ENCODE results near the gene ARFIP1. TPM values are rescaled to one million over a fixed set of nuclear protein-coding genes. Genes with fewer than 3 reads are reported as not detected.

The ARFIP1 gene
- polyA plus RNA-seq, 4 donors = 24.6 to 37.8 (median 31.2) TPM

DNA sequence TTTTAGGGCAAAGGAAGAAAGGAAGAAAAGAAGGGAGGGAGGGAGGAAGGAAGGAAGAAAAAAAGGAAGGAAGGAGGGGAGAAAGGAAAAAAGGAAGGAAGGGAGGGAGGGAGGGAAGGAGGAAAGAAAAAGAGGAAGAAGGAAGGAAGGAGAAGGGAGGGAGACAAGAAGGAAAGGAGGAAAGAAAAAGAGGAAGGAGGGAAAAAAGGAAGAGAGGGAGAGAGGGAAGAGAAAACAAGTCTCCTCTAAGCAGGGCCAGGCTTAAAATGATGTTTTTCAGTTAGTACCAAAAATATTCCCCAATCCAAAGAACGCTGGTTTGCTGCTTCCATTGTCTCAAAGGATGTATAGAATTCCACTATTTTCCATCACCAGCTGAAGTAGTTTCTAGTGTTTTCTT, 2.3 kb upstream of the ARFIP1 start:
- no peak overlapping the region for H3K4me3 ChIP-seq (ENCODE audit: low read depth in 1 of 3, low read length in 3 of 3)
- H3K4me1 ChIP-seq (ENCODE audit: control insufficient read depth in 3 of 3, insufficient read depth in 2 of 3, low read depth in 1 of 3, low read length in 2 of 3) = peaks cover 0 to 3% (median 0%) of the 10 kb centered on the region in 3 donors
- no peak for DNase-seq
- no peaks in the 10 kb centered on the region for H3K27me3 ChIP-seq (ENCODE audit: control insufficient read depth in 3 of 3, insufficient read depth in 3 of 3, low read length in 3 of 3)
- no peak overlapping the region for H3K27ac ChIP-seq (ENCODE audit: low read depth in 1 of 3, low read length in 2 of 3)
- H3K9me3 ChIP-seq (ENCODE audit: control insufficient read depth in 2 of 2, insufficient read depth in 1 of 2, low read depth in 1 of 2, low read length in 1 of 2) = no peaks in the 10 kb centered on the region
- no peaks in the 10 kb centered on the region for H3K36me3 ChIP-seq (ENCODE audit: control insufficient read depth in 3 of 3, insufficient read depth in 2 of 3, low read depth in 1 of 3, low read length in 3 of 3)
- WGBS, 3 donors = 95 to 97% (median 95%) methylated on average over 1 of the region's 1 CpG
- FAIRE-seq = no peak

GRCh38 chr4:152778656-152779512, 870 bp upstream of the ARFIP1 start:
- Histone ChIP-seq H3K9me3 (ENCODE audit: control insufficient read depth in 2 of 2, insufficient read depth in 1 of 2, low read depth in 1 of 2, low read length in 1 of 2) (no peaks in the 10 kb centered on the region), H3K4me3 (ENCODE audit: low read depth in 1 of 3, low read length in 3 of 3) (peak overlapping the region; percentile 60 to 78 (median 71)), H3K36me3 (ENCODE audit: control insufficient read depth in 3 of 3, insufficient read depth in 2 of 3, low read depth in 1 of 3, low read length in 3 of 3) (no peaks in the 10 kb centered on the region), H3K4me1 (ENCODE audit: control insufficient read depth in 3 of 3, insufficient read depth in 2 of 3, low read depth in 1 of 3, low read length in 2 of 3) (peaks cover 0 to 3% (median 3%) of the 10 kb centered on the region in 3 donors), H3K27me3 (ENCODE audit: control insufficient read depth in 3 of 3, insufficient read depth in 3 of 3, low read length in 3 of 3) (no peaks in the 10 kb centered on the region), H3K27ac (ENCODE audit: low read depth in 1 of 3, low read length in 2 of 3) (peak overlapping the region; percentile 84 to 95 (median 91))
- no peak for FAIRE-seq
- WGBS, 3 donors = 1 to 4% (median 2%) methylated on average over 28 to 30 of the region's 30 CpGs
- peak; percentile 29 to 58 for DNase-seq

GRCh38 chr4:152780267-152780778, 569 bp downstream of the ARFIP1 start:
- DNase-seq (no peak), FAIRE-seq (no peak)
- H3K27me3 ChIP-seq (ENCODE audit: control insufficient read depth in 3 of 3, insufficient read depth in 3 of 3, low read length in 3 of 3) = no peaks in the 10 kb centered on the region
- H3K9me3 ChIP-seq (ENCODE audit: control insufficient read depth in 2 of 2, insufficient read depth in 1 of 2, low read depth in 1 of 2, low read length in 1 of 2) = no peaks in the 10 kb centered on the region
- peak overlapping the region; percentile 60 to 78 (median 62) for H3K4me3 ChIP-seq (ENCODE audit: low read depth in 1 of 3, low read length in 3 of 3)
- WGBS, 3 donors = 1 to 5% (median 3%) methylated on average over 14 of the region's 14 CpGs
- peaks cover 0 to 3% (median 1%) of the 10 kb centered on the region in 3 donors for H3K36me3 ChIP-seq (ENCODE audit: control insufficient read depth in 3 of 3, insufficient read depth in 2 of 3, low read depth in 1 of 3, low read length in 3 of 3)
- H3K27ac ChIP-seq (ENCODE audit: low read depth in 1 of 3, low read length in 2 of 3) = peak overlapping the region; percentile 84 to 95 (median 91)
- peaks cover 3 to 7% (median 4%) of the 10 kb centered on the region in 3 donors for H3K4me1 ChIP-seq (ENCODE audit: control insufficient read depth in 3 of 3, insufficient read depth in 2 of 3, low read depth in 1 of 3, low read length in 2 of 3)

- DNase-seq = peak in 1 of 2 donors; percentile 10
- H3K27me3 ChIP-seq (ENCODE audit: control insufficient read depth in 3 of 3, insufficient read depth in 3 of 3, low read length in 3 of 3) = no peaks in the 10 kb centered on the region
- H3K4me1 ChIP-seq (ENCODE audit: control insufficient read depth in 3 of 3, insufficient read depth in 2 of 3, low read depth in 1 of 3, low read length in 2 of 3) = peaks cover 3 to 10% (median 4%) of the 10 kb centered on the region in 3 donors
- 77 to 85% (median 80%) methylated on average over 4 of the region's 4 CpGs for WGBS, 3 donors
- no peak for FAIRE-seq
- H3K9me3 ChIP-seq (ENCODE audit: control insufficient read depth in 2 of 2, insufficient read depth in 1 of 2, low read depth in 1 of 2, low read length in 1 of 2) = no peaks in the 10 kb centered on the region
- H3K27ac ChIP-seq (ENCODE audit: low read depth in 1 of 3, low read length in 2 of 3) = no peak overlapping the region
- H3K4me3 ChIP-seq (ENCODE audit: low read depth in 1 of 3, low read length in 3 of 3) = no peak overlapping the region
- H3K36me3 ChIP-seq (ENCODE audit: control insufficient read depth in 3 of 3, insufficient read depth in 2 of 3, low read depth in 1 of 3, low read length in 3 of 3) = peaks cover 0 to 3% (median 2%) of the 10 kb centered on the region in 3 donors
Observed at GRCh38 chr4:152784490-152785350, 5.0 kb downstream of the ARFIP1 start.

DNA sequence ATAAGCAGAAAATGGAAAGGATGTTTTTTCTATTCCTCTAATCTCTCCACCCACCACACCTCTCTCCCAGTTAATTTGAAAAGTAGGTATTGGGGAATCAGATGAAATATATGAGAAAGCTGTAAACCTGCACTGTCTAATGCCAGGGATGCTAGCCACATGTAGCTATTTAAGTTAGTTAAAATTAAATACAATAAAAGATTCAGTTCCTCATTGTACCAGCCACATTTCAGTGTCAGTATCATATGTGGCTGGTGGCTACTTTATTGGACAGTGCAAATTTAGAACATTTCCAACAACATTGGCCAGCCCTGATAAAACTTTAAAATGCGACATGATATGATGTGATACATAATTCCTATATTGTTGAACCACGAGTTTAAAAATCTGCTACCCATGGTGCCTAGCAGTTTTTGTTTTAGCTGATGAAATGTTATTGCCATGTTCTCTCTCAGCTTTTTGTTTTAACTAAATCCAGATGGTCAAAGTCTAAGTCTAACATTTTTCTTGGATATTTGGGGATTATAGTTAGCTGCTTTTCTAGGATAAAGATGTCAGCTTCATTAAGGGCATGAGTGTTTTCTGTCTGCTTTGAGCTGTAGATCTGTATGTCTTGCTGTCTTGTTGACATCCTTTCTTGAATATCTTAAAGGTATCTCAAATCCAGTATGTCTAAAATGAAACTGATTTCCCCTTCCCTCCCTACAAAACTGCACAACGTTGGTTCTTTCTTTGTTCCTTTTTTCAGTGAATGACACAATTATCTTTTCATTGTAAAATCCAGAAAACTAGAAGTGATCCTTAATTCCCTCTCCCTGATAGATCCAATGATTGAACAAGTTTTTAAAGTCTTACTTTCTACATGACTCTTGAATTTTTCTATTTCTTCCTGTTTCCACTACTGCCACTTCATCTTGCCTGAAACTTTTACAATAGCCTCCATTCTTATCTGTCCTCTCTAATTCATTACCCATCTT, 6.2 kb downstream of the ARFIP1 start:
- 38 to 54% (median 43%) methylated on average over 3 of the region's 3 CpGs for WGBS, 3 donors
- Histone ChIP-seq H3K36me3 (ENCODE audit: control insufficient read depth in 3 of 3, insufficient read depth in 2 of 3, low read depth in 1 of 3, low read length in 3 of 3) (peaks cover 0 to 3% (median 2%) of the 10 kb centered on the region in 3 donors), H3K27ac (ENCODE audit: low read depth in 1 of 3, low read length in 2 of 3) (no peak overlapping the region), H3K27me3 (ENCODE audit: control insufficient read depth in 3 of 3, insufficient read depth in 3 of 3, low read length in 3 of 3) (no peaks in the 10 kb centered on the region), H3K4me1 (ENCODE audit: control insufficient read depth in 3 of 3, insufficient read depth in 2 of 3, low read depth in 1 of 3, low read length in 2 of 3) (peaks cover 3 to 10% (median 4%) of the 10 kb centered on the region in 3 donors), H3K9me3 (ENCODE audit: control insufficient read depth in 2 of 2, insufficient read depth in 1 of 2, low read depth in 1 of 2, low read length in 1 of 2) (no peaks in the 10 kb centered on the region), H3K4me3 (ENCODE audit: low read depth in 1 of 3, low read length in 3 of 3) (no peak overlapping the region)
- no peak for DNase-seq
- FAIRE-seq = no peak

GRCh38 chr4:152786627-152787026, 6.9 kb downstream of the ARFIP1 start:
- DNase-seq = no peak
- no peak overlapping the region for H3K4me3 ChIP-seq (ENCODE audit: low read depth in 1 of 3, low read length in 3 of 3)
- peaks cover 0 to 3% (median 2%) of the 10 kb centered on the region in 3 donors for H3K36me3 ChIP-seq (ENCODE audit: control insufficient read depth in 3 of 3, insufficient read depth in 2 of 3, low read depth in 1 of 3, low read length in 3 of 3)
- FAIRE-seq = no peak
- 89 to 100% (median 95%) methylated on average over 1 of the region's 1 CpG for WGBS, 3 donors
- no peaks in the 10 kb centered on the region for H3K27me3 ChIP-seq (ENCODE audit: control insufficient read depth in 3 of 3, insufficient read depth in 3 of 3, low read length in 3 of 3)
- no peak overlapping the region for H3K27ac ChIP-seq (ENCODE audit: low read depth in 1 of 3, low read length in 2 of 3)
- H3K9me3 ChIP-seq (ENCODE audit: control insufficient read depth in 2 of 2, insufficient read depth in 1 of 2, low read depth in 1 of 2, low read length in 1 of 2) = no peaks in the 10 kb centered on the region
- H3K4me1 ChIP-seq (ENCODE audit: control insufficient read depth in 3 of 3, insufficient read depth in 2 of 3, low read depth in 1 of 3, low read length in 2 of 3) = peaks cover 3 to 10% (median 4%) of the 10 kb centered on the region in 3 donors

GRCh38 chr4:152795891-152796290, 16.1 kb downstream of the ARFIP1 start:
- 96 to 99% (median 96%) methylated on average over 3 of the region's 3 CpGs for WGBS, 3 donors
- no peak overlapping the region for H3K4me3 ChIP-seq (ENCODE audit: low read depth in 1 of 3, low read length in 3 of 3)
- no peak overlapping the region for H3K27ac ChIP-seq (ENCODE audit: low read depth in 1 of 3, low read length in 2 of 3)
- H3K36me3 ChIP-seq (ENCODE audit: control insufficient read depth in 3 of 3, insufficient read depth in 2 of 3, low read depth in 1 of 3, low read length in 3 of 3) = no peaks in the 10 kb centered on the region
- no peaks in the 10 kb centered on the region for H3K4me1 ChIP-seq (ENCODE audit: control insufficient read depth in 3 of 3, insufficient read depth in 2 of 3, low read depth in 1 of 3, low read length in 2 of 3)
- DNase-seq = no peak
- FAIRE-seq = no peak
- H3K27me3 ChIP-seq (ENCODE audit: control insufficient read depth in 3 of 3, insufficient read depth in 3 of 3, low read length in 3 of 3) = no peaks in the 10 kb centered on the region
- no peaks in the 10 kb centered on the region for H3K9me3 ChIP-seq (ENCODE audit: control insufficient read depth in 2 of 2, insufficient read depth in 1 of 2, low read depth in 1 of 2, low read length in 1 of 2)
